Mammary epithelial cell (primary cell): ENCODE data around the gene MAML1.

ENCODE experiments used
- EZH2 ChIP-seq: IDR thresholded peaks from 2 replicates; pipeline ENCODE4 v1.6.1; 2012; ENCODE audit warnings: low read length, inconsistent platforms, borderline replicate concordance
- TF ChIP-seq, protein P1 (sequence below), 2 donors: IDR thresholded peaks in 1 of 2; conservative IDR thresholded peaks in 1 of 2; 2 replicates each; pipeline ENCODE4 v1.5.1; 2011 to 2012; ENCODE audit warnings: inconsistent platforms in 2 of 2, low read length in 2 of 2, mild to moderate bottlenecking in 2 of 2, control low read depth in 1 of 2, low read depth in 1 of 2; ENCODE audit not compliant: insufficient read depth in 1 of 2; ENCODE audit errors: extremely low read depth in 1 of 2

- TF ChIP-seq EZH2, result no peak
- TF ChIP-seq, protein P1, sequence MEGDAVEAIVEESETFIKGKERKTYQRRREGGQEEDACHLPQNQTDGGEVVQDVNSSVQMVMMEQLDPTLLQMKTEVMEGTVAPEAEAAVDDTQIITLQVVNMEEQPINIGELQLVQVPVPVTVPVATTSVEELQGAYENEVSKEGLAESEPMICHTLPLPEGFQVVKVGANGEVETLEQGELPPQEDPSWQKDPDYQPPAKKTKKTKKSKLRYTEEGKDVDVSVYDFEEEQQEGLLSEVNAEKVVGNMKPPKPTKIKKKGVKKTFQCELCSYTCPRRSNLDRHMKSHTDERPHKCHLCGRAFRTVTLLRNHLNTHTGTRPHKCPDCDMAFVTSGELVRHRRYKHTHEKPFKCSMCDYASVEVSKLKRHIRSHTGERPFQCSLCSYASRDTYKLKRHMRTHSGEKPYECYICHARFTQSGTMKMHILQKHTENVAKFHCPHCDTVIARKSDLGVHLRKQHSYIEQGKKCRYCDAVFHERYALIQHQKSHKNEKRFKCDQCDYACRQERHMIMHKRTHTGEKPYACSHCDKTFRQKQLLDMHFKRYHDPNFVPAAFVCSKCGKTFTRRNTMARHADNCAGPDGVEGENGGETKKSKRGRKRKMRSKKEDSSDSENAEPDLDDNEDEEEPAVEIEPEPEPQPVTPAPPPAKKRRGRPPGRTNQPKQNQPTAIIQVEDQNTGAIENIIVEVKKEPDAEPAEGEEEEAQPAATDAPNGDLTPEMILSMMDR (conservative IDR thresholded peaks at IDR 0.05 in 1 of 2, IDR thresholded peaks at IDR 0.05 in 1 of 2; ENCODE audit: extremely low read depth in 1 of 2, insufficient read depth in 1 of 2, low read depth in 1 of 2, low read length in 2 of 2), result no peak
Measured at GRCh38 chr5:179820483-179821297, 88.1 kb downstream of the MAML1 start, which contains the start of gene SQSTM1.
